Kasumi-1 (cell line): Measurements from ENCODE around the gene SERINC2.

Source experiments
- DNase-seq, 2 experiments: peaks; one replicate each; lab custom pipeline; 2025; lab: John Stamatoyannopoulos, UW

SERINC2 gene

GRCh38 chr1:31434101-31434871, 21.3 kb downstream of the SERINC2 start:
- DNase-seq, result no peak

GRCh38 chr1:31434979-31435378, 22.0 kb downstream of the SERINC2 start:
- DNase-seq, result no peak

DNA sequence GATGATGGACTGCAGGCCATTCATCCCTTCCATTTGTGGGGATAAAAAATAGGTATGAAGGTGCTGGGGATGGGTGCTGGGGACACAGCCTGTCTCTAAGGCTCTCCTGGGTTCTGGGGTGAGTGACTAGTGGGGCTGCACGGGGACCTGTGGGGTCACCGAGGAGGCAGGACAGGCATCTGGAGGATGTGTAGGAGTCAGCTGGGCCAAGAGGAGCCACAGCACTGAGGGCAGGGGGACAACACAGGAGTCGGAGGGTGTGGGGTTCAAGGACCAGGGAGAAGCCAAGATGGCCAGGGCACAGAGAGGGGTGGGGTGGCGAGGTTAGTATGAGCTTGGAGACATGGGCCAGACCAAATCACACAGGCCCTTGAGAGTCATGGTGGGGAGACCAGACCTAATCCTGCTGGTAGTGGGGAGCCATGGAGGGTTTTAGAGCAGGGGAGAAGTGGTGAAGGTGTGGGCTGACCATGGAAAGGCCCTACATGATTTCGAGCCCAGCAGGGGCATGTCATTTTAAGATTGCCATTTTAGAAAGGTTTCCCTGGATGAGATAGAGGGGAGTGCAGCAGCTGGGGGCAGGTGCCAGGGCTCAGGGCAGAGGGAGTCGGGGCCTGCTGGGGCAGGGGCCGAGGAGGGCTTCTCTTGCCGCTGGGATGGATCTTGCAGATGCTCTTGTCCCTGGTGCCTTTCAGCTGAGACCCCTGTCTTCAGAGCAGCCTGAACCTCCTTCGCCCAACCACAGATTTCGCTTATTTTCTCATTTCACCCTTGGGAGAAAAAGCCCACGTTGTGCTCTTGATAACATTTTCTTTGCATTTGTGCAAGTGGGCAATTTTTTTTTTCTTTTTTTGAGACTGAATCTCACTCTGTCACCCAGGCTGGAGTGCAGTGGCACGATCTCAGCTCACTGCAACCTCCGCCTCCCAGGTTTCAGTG, 22.7 kb downstream of the SERINC2 start:
- no peak for DNase-seq

- no peak for DNase-seq
Observed at GRCh38 chr1:31436596-31437432, 23.8 kb downstream of the SERINC2 start.

DNA sequence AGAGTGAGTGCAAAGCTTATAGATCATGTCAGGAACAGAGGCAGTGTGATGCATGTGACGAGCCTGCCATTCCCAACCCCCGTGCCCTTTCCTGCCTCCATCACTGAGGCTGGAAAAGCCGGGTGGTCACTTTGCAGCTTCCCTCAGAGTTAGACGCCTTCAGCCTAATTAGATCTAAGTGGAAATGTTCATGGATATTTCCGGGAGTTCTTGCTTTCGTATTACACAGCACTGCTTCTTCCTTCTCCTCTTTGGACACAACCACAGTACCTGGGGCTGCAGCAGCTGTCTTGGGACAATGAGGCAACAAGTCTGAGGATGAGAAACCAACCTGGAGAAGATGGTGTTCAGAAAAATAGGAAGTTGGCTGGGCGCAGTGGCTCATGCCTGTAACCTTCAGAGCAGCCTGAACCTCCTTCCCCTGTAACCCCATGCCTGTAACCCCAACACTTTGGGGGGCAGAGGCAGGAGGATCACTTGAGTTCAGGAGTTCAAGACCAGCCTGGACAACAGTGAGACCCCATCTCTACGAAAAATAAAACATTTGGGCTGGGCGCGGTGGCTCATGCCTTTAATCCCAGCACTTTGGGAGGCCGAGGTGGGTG, 24.5 kb downstream of the SERINC2 start:
- DNase-seq, result no peak

GRCh38 chr1:31439276-31439675, 26.3 kb downstream of the SERINC2 start:
- no peak for DNase-seq

DNA sequence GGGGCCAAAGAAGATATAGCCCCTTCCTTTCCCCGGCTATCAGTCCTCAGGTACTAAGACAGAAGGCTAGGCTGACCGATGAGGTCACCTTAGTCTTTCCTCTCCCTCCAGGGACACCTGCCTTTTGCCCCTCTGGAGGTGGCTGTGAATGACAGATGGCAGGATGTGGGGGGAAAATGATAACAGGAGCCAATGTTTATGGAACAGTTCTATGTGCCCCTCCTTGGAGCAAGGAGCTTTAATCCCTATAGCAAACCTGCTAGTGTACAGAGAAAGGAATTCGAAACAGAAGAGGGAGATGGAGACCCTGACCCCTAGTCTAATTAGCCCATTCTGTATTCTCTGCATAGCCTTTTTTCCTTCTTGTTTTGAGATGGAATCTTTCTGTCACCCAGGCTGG, 28.1 kb downstream of the SERINC2 start:
- no peak for DNase-seq

DNA sequence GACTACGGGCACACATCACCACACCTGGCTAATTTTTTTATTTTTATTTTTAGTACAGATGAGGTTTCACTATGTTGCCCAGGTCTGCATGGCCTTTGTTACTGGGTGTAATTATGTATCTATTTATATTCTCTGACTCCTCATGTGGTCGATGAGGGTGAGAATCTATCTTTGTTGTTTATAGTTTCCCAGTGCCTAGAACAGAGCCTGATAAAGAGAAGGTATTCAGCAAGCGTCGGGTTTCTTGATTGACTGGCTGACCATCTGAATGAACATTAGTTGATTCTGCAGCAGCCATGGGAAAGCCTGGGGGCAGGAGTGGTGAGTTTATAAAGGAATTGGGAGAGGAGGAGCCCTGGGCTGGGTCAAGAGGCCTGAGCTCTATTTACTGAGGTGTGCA, 28.5 kb downstream of the SERINC2 start:
- DNase-seq, result no peak

DNA sequence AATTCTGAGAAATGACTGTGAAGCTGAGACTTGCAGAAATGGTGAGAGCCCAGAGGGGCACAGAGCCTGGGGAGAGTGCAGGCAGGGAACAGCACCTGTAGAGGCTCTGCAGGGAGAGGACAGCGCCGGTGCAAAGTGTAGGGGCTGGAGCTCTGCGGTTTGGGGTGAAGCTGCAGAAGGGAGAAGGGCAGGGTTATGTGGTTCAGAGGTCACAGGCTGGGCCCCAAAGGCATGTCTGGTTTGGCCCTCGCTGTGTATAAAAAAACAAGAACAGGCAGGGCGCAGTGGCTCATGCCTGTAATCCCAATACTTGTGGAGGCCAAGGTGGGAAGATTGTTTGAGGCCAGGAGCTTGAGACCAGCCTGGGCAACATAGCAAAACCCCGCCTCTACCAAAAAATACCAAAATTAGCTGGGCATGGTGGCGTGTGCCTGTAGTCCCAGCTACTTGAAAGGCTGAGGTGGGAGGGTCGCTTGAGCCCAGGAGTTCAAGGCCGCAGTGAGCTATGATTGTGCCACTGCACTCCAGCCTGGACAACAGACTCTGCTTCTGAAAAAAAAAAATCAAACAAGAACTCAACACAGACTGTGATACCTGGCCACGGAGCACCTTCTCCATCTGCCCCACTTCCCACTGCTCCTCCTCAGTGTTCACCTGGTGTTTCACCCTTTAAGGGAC, 29.1 kb downstream of the SERINC2 start:
- DNase-seq, result no peak

DNA sequence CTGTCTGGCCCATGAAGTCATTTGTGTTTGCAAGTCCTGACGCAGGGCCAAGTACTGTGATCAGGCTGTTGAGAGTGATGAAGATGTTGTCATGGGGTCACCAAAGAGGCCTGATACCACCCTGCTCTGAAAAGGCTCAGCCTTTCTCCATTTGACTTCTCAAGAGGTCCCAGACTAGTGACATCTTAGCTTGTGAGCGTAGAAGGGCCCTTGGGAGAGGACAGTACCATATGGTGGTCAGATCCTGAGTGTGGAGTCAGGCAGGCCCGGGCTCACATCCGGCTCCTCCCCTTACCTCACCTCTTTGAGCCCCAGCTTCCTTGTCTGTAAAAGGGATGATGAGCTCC, 29.6 kb downstream of the SERINC2 start:
- DNase-seq, result no peak

GRCh38 chr1:31443673-31444072, 30.7 kb downstream of the SERINC2 start:
- DNase-seq, result no peak

- no peak for DNase-seq
Observed at GRCh38 chr1:31444725-31445448, 31.9 kb downstream of the SERINC2 start.

DNA sequence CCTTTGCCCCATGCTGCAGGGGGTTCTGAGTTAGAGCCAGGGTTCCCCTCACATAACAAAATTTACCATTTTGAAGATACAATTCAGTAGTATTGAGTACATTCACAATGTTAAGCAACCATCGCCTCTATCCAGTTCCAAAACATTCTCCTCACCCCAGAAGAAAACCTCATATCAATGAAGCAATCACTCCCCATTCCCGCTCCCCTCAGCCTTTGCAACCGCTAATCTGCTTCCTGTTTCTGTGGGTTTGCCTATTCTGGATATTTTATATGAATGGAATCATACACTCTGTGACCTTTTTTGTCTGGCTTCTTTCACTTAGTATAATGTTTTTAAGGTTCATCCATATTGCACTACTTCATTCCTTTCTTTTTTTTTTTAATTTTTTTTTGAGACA, 32.9 kb downstream of the SERINC2 start:
- no peak for DNase-seq

DNA sequence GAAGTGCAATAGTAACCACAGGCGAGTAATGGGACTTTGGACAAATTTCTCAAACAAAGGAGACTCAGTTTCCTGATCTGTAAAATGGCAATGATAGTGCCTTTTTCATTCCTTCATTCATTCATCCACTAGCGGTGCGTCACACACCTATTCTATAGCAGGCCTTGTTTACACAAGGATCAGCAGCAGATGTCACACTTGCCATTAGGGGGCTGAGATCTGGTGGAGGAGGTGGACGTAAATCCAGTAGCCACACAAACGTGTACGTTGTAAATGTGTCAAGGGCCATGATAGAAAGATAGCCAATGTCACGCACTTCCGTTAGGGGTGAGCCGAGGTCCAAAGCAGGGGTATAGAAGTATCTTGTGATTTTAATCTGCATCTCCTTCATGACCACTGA, 34.2 kb downstream of the SERINC2 start:
- no peak for DNase-seq

DNA sequence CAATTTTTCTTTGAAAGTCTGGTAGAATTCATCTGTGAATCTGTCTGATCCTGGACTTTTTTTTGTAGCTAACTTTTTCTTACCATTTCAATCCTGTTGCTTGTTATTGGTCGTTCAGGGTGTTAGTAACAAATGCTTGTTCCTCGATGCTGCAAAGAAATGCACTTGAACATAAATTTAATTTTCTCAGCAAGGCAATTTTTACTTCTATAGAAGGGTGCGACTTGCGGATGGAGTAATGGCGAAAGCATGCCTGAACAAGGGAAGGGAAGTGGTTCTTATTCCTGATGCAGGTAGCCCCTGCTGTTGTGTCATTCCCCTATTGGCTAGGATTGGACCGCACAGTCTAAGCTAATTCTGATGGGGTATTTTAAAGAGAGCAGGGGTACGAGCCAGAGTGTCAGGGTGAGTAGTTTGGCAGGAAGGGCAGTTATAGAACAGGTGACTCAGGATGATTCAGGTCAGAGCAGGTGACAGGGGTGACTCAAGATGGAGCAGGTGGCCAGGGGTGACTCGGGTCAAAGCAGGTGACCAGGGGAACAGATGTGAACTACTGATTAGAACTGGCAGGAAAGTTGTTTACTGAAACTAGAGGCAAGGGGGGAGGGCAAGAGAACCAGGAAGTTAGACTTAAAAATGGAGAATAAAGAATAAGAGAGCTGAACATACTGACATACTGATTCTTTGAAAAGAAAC, 40.5 kb downstream of the SERINC2 start:
- DNase-seq, result no peak

DNA sequence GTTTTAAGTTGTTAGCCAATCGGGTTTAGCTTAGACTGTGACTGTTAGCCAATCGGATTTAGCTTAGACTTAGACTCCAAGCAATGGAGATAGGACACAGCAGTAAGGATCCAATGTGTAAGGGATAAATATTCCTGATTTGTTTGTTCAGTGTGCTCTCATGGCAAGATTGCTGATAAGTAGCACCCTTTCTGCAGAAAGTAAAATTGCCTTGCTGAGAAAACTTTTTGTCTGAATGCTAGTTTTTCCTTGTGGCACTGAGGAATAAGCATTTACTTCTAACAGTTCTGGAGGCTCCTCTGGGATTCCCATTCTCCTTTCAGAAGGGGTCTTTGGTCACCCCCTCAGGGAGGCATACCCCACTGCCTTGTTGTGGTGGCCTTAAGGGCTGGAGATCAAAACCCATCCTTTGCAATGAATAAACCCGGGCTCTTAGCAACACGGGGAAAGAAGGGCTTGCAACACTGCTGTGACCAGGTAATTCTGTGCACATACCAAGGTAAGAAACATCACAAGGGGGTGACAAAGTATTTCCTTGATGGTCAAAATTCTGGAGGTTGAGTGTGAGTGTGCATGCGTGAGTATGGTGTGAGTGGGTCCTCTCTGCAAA, 45.4 kb downstream of the SERINC2 start:
- no peak for DNase-seq

GRCh38 chr1:31460027-31460426, 47.0 kb downstream of the SERINC2 start:
- peak; percentile 13 to 43 for DNase-seq

DNA sequence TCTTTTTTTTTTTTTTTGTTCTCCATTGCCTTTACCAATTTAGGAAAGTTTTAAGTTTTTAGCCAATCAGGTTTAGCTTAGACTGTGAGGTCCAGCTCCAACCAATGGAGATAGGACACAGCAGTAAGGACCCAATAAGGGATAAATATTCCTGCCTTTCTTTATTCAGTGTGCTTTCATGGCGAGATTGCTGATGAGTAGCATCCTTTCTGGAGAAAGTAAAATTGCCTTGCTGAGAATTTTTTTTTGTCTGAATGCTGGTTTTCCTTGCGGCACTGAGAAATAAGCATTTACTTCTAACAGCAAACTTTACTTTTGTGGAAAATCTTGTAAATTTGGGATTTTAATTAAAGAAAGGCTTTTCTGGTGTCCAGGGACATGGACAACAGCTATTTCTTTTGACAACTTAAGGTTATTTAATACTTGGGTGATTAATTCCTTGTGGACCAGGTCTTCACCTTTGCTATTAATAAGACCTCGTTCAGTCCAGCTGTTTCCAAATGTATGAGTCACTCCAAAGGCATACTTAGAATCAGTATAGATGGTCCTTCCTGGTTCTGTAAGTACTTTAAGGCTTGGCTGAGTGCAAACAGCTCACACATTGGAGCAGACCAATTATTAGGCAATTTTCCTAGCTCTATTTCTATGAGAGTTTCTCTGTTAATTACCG, 54.1 kb downstream of the SERINC2 start:
- DNase-seq, result no peak

DNA sequence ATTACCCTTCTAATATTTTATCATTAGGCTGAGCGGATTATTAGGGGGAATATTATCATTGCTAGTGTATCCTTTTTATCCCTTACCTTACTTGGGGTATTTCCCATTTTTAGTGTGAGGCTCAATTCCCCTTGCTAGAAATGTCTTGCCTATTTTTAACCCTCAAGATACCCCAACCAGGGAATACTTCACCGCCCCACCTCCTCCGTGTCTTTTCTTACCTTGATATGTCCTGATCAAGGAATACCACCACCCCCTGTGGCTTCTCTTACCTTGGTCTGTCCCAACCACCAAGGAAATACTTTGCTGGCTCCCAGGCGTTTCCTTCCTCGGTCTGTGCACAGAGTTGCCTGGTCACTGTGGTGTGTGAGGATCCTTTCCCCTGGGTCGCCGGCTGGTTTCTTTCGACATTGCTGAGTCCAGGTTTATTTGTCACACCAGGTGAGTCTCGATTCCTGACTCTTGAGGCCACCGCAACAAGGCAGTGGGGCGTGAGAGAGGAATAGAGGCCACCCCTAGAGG, 57.8 kb downstream of the SERINC2 start:
- DNase-seq, result no peak
